Ascending aorta (tissue), 2 donors: ENCODE measurements around the gene MIEF2. TPM values are rescaled to one million over a fixed set of nuclear protein-coding genes. Genes with fewer than 3 reads are reported as not detected.

ENCODE experiments used
- DNase-seq, 2 donors: peaks; one replicate each; pipeline ENCODE4 v3.0.0-alpha.2; 2019; ENCODE audit warnings: low spot score in 2 of 2
- H3K27ac ChIP-seq, 2 donors: fragments of 200-600 bp; sonication (generic); one replicate each; pipeline ENCODE4 v1.5.1; 2016 to 2017; ENCODE audit warnings: mild to moderate bottlenecking in 1 of 2
- H3K27me3 ChIP-seq: fragments of 200-600 bp; sonication (generic); one replicate; pipeline ENCODE4 v1.5.1; 2017
- H3K36me3 ChIP-seq, 2 donors: fragments of 200-600 bp; sonication (generic); one replicate each; pipeline ENCODE4 v1.5.1; 2016
- H3K4me1 ChIP-seq, 2 donors: fragments of 200-600 bp; sonication (generic); one replicate each; pipeline ENCODE4 v1.5.1; 2016 to 2017; ENCODE audit warnings: mild to moderate bottlenecking in 1 of 2
- H3K4me3 ChIP-seq, 2 donors: fragments of 200-600 bp; sonication (generic); one replicate each; pipeline ENCODE4 v1.5.1; 2016 to 2017; ENCODE audit warnings: mild to moderate bottlenecking in 1 of 2
- H3K9me3 ChIP-seq, 2 donors: fragments of 200-600 bp; sonication (generic); one replicate each; pipeline ENCODE4 v1.5.1; 2016
- CTCF ChIP-seq, 3 experiments: fragments of 200-600 bp in 2 of 3; fragments of 450-650 bp in 1 of 3; sonication (generic) in 2 of 3; IDR thresholded peaks; one replicate each; pipeline ENCODE4 v1.5.1; 2016 to 2019; ENCODE audit warnings: antibody characterized with exemption in 3 of 3, mild to moderate bottlenecking in 1 of 3, moderate library complexity in 1 of 3
- intact Hi-C: fragments of 100-400 bp; cut with DNase I; formaldehyde crosslinking; loops from one replicate; pipeline ENCODE4 v1.15.1; 2023
- total RNA-seq: library from RNA; depleted of rRNA; stranded (reverse); fragments of >200 nt; gene quantifications from one replicate; pipeline ENCODE4 v1.1.0, GENCODE V29; 2016

Gene MIEF2
- total RNA-seq, 1 donor from 2014 or later: 18.5 TPM

GRCh38 chr17:18257982-18258355 lies 2.5 kb upstream of the MIEF2 start:
- intact Hi-C loops: loop anchor here (1.0 to 5.0 kb wide), 2 partner anchors 41 to 75 kb away; partner anchors contain the start of gene ALKBH5
- peaks cover 38 to 40% of the 10 kb centered on the region in 2 donors for H3K36me3 ChIP-seq
- peak overlapping the region; percentile 96 to 100 for H3K27ac ChIP-seq
- no peaks in the 10 kb centered on the region for H3K9me3 ChIP-seq
- no peaks in the 10 kb centered on the region for H3K27me3 ChIP-seq
- TF ChIP-seq CTCF (IDR thresholded peaks at IDR 0.05): peak in 1 of 3 experiments; percentile 5
- H3K4me1 ChIP-seq: peaks cover 22 to 42% of the 10 kb centered on the region in 2 donors
- H3K4me3 ChIP-seq: peak overlapping the region; percentile 83 to 97
- peak; percentile 72 to 94 for DNase-seq

- Histone ChIP-seq H3K36me3 (peaks cover 38 to 40% of the 10 kb centered on the region in 2 donors), H3K9me3 (no peaks in the 10 kb centered on the region), H3K4me3 (peak within 1 kb of the TSS; percentile 83 to 97), H3K27ac (peak within 1 kb of the TSS; percentile 96 to 100), H3K4me1 (peaks cover 22 to 44% of the 10 kb centered on the region in 2 donors), H3K27me3 (no peaks in the 10 kb centered on the region)
- peak in 1 of 3 experiments; percentile 1 for TF ChIP-seq CTCF (IDR thresholded peaks at IDR 0.05)
- peak in 1 of 2 donors; percentile 75 for DNase-seq
- intact Hi-C loops: loop anchor here (1.0 to 5.0 kb wide), 2 partner anchors 41 to 75 kb away; partner anchors contain the start of gene ALKBH5
Observed at GRCh38 chr17:18258356-18259038, 2.0 kb upstream of the MIEF2 start, which contains the start of gene FLII. TSS of gene FLII (minus strand) at chr17:18258738. CDS start at chr17:18258690, 48 bp downstream.

- Histone ChIP-seq H3K27ac (peak overlapping the region; percentile 93 to 96), H3K36me3 (peaks cover 38 to 40% of the 10 kb centered on the region in 2 donors), H3K4me3 (peak overlapping the region; percentile 69 to 76), H3K27me3 (no peaks in the 10 kb centered on the region), H3K4me1 (peaks cover 22 to 44% of the 10 kb centered on the region in 2 donors), H3K9me3 (no peaks in the 10 kb centered on the region)
- DNase-seq: no peak
- intact Hi-C loops: loop anchor here (1.0 to 5.0 kb wide), 3 partner anchors 34 to 103 kb away; partner anchors contain the start of genes LLGL1 and SHMT1
- no peak for TF ChIP-seq CTCF (IDR thresholded peaks at IDR 0.05)
Observed at GRCh38 chr17:18259621-18260331, 686 bp upstream of the MIEF2 start.

GRCh38 chr17:18261146-18261515 lies 669 bp downstream of the MIEF2 start:
- DNase-seq: peak; percentile 85 to 90
- Histone ChIP-seq H3K9me3 (no peaks in the 10 kb centered on the region), H3K36me3 (peaks cover 33 to 40% of the 10 kb centered on the region in 2 donors), H3K27ac (peak overlapping the region; percentile 93 to 96), H3K4me1 (peaks cover 21 to 44% of the 10 kb centered on the region in 2 donors), H3K27me3 (no peaks in the 10 kb centered on the region), H3K4me3 (peak overlapping the region; percentile 69 to 76)
- TF ChIP-seq CTCF (IDR thresholded peaks at IDR 0.05): no peak
- intact Hi-C loops: loop anchor here (2.0 kb wide), 1 partner anchor 102 kb away; the partner anchor contains the start of gene SHMT1

GRCh38 chr17:18261659-18262058 lies 1.2 kb downstream of the MIEF2 start:
- H3K27me3 ChIP-seq: no peaks in the 10 kb centered on the region
- H3K27ac ChIP-seq: peak overlapping the region; percentile 93 to 96
- intact Hi-C loops: loop anchor here (2.0 kb wide), 1 partner anchor 101 kb away; the partner anchor contains the start of gene SHMT1
- peaks cover 16 to 42% of the 10 kb centered on the region in 2 donors for H3K4me1 ChIP-seq
- TF ChIP-seq CTCF (IDR thresholded peaks at IDR 0.05): no peak
- H3K36me3 ChIP-seq: peaks cover 29 to 37% of the 10 kb centered on the region in 2 donors
- DNase-seq: no peak
- H3K4me3 ChIP-seq: peak overlapping the region; percentile 69 to 76
- no peaks in the 10 kb centered on the region for H3K9me3 ChIP-seq
